ENCODE measurements around the gene SLC16A12.

DNA sequence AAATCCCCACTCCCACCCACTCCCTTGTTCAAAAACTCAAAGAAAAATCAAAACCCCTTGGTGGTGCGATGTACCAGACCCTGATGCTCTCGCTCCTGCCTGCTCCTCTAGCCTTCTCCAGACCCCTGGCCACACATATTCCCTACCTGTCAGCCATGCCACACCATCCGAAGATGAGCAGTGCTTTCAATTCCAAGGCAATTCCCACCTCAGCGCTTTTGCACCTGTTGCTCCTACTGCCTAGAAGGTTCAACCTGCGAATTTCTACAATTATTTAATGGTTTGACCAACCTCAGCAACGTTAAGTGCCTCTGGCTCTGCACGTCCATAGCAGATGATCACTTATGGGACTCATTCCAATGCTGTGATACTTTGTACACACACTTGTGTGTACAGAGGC is 11.1 kb downstream of the SLC16A12 start:
- TF ChIP-seq, protein P1, sequence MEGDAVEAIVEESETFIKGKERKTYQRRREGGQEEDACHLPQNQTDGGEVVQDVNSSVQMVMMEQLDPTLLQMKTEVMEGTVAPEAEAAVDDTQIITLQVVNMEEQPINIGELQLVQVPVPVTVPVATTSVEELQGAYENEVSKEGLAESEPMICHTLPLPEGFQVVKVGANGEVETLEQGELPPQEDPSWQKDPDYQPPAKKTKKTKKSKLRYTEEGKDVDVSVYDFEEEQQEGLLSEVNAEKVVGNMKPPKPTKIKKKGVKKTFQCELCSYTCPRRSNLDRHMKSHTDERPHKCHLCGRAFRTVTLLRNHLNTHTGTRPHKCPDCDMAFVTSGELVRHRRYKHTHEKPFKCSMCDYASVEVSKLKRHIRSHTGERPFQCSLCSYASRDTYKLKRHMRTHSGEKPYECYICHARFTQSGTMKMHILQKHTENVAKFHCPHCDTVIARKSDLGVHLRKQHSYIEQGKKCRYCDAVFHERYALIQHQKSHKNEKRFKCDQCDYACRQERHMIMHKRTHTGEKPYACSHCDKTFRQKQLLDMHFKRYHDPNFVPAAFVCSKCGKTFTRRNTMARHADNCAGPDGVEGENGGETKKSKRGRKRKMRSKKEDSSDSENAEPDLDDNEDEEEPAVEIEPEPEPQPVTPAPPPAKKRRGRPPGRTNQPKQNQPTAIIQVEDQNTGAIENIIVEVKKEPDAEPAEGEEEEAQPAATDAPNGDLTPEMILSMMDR (IDR thresholded peaks at IDR 0.05; ENCODE audit: low read depth, low read length, missing input control): no peak
- TF ChIP-seq, protein P2, sequence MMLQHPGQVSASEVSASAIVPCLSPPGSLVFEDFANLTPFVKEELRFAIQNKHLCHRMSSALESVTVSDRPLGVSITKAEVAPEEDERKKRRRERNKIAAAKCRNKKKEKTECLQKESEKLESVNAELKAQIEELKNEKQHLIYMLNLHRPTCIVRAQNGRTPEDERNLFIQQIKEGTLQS (IDR thresholded peaks at IDR 0.05): no peak

All from liver (tissue), 3 donors.